ENCODE data around the gene BRWD1.

Gene BRWD1

DNA sequence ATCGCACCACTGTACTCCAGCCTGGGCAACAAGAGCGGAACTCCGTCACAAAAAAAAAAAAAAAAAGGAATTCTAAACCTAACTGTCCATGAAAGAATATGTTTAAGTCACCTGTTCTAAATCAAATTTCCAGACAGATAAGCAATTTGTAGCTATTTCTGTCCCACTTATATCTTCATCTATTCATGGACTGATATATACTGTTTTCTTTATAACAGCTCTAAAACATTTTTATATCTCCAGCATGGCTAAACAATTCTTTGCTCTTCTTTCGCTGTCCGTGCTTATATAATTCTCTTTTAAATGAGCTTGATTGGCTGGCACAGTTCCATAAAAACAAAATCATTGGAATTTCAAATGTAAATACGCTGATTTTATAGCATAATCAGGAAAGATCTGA is 30.5 kb downstream of the BRWD1 start:
- Histone ChIP-seq H3K27me3 (no peaks in the 10 kb centered on the region), H3K36me3 (peaks cover 21% of the 10 kb centered on the region), H3K4me1 (no peaks in the 10 kb centered on the region), H3K4me3 (ENCODE audit: low read depth, low read length) (no peak overlapping the region), H3K9me3 (no peaks in the 10 kb centered on the region)
- TF ChIP-seq, protein P1, sequence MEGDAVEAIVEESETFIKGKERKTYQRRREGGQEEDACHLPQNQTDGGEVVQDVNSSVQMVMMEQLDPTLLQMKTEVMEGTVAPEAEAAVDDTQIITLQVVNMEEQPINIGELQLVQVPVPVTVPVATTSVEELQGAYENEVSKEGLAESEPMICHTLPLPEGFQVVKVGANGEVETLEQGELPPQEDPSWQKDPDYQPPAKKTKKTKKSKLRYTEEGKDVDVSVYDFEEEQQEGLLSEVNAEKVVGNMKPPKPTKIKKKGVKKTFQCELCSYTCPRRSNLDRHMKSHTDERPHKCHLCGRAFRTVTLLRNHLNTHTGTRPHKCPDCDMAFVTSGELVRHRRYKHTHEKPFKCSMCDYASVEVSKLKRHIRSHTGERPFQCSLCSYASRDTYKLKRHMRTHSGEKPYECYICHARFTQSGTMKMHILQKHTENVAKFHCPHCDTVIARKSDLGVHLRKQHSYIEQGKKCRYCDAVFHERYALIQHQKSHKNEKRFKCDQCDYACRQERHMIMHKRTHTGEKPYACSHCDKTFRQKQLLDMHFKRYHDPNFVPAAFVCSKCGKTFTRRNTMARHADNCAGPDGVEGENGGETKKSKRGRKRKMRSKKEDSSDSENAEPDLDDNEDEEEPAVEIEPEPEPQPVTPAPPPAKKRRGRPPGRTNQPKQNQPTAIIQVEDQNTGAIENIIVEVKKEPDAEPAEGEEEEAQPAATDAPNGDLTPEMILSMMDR (IDR thresholded peaks at IDR 0.05; ENCODE audit: low read depth, low read length), result no peak
- DNase-seq, result no peak

DNA sequence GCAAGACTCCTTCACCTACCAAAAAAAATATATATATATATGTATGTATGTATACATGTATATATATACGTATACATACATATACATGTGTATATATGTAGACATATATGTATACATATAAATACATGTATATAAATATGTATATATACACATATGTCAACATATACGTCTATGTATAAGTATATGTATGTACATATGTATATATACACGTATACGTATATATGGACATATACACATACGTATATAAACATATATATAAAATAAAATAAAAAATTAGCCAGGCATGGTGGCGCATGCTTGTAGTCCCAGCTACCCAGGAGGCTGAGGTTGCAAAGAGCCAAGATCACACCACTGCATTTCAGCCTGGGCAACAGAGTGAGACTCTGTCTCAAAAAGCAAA is 31.6 kb downstream of the BRWD1 start:
- Histone ChIP-seq H3K27me3 (no peaks in the 10 kb centered on the region), H3K4me1 (no peaks in the 10 kb centered on the region), H3K4me3 (ENCODE audit: low read depth, low read length) (no peak overlapping the region), H3K36me3 (peaks cover 16% of the 10 kb centered on the region), H3K9me3 (no peaks in the 10 kb centered on the region)
- no peak for DNase-seq
- TF ChIP-seq, protein P1 (IDR thresholded peaks at IDR 0.05; ENCODE audit: low read depth, low read length), result no peak

DNA sequence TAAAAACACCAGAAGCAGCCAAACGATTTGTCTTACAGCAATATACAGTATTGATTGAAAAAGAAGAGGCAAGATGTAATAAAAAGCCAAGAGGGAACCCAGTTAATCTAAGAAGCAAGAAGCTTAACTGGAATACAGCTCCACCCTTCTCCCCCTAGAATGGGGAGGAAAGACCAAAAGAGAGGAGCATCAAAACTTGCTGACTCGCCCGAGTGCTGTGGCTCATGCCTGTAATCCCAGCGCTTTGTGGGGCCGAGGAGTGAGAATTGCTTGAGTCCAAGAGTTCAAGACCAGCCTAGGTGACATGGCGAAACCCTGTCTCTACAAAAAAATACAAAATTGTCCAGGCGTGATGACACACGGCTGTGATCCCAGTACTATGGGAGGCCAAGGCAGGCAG is 32.2 kb downstream of the BRWD1 start:
- no peaks in the 10 kb centered on the region for H3K27me3 ChIP-seq
- peaks cover 20% of the 10 kb centered on the region for H3K36me3 ChIP-seq
- no peaks in the 10 kb centered on the region for H3K9me3 ChIP-seq
- no peak for DNase-seq
- TF ChIP-seq, protein P1 (IDR thresholded peaks at IDR 0.05; ENCODE audit: low read depth, low read length), result no peak
- no peaks in the 10 kb centered on the region for H3K4me1 ChIP-seq
- no peak overlapping the region for H3K4me3 ChIP-seq (ENCODE audit: low read depth, low read length)

- no peaks in the 10 kb centered on the region for H3K9me3 ChIP-seq
- H3K36me3 ChIP-seq, result peaks cover 56% of the 10 kb centered on the region
- TF ChIP-seq, protein P1 (IDR thresholded peaks at IDR 0.05; ENCODE audit: low read depth, low read length), result no peak
- no peaks in the 10 kb centered on the region for H3K4me1 ChIP-seq
- H3K4me3 ChIP-seq (ENCODE audit: low read depth, low read length), result no peak overlapping the region
- H3K27me3 ChIP-seq, result no peaks in the 10 kb centered on the region
- no peak for DNase-seq
Measured at GRCh38 chr21:39269620-39270019, 43.8 kb downstream of the BRWD1 start.

- Histone ChIP-seq H3K4me1 (no peaks in the 10 kb centered on the region), H3K36me3 (peaks cover 76% of the 10 kb centered on the region), H3K9me3 (no peaks in the 10 kb centered on the region), H3K4me3 (ENCODE audit: low read depth, low read length) (no peak overlapping the region), H3K27me3 (no peaks in the 10 kb centered on the region)
- no peak for DNase-seq
- TF ChIP-seq, protein P1 (IDR thresholded peaks at IDR 0.05; ENCODE audit: low read depth, low read length), result no peak
Measured at GRCh38 chr21:39265603-39266002, 47.8 kb downstream of the BRWD1 start.

GRCh38 chr21:39263372-39263771 is 50.1 kb downstream of the BRWD1 start:
- TF ChIP-seq, protein P1 (IDR thresholded peaks at IDR 0.05; ENCODE audit: low read depth, low read length), result no peak
- DNase-seq, result no peak
- no peaks in the 10 kb centered on the region for H3K4me1 ChIP-seq
- peaks cover 68% of the 10 kb centered on the region for H3K36me3 ChIP-seq
- H3K4me3 ChIP-seq (ENCODE audit: low read depth, low read length), result no peak overlapping the region
- no peaks in the 10 kb centered on the region for H3K9me3 ChIP-seq
- no peaks in the 10 kb centered on the region for H3K27me3 ChIP-seq
